Medulla oblongata (tissue), 1 donor: ENCODE data around the gene LCK.
A peak's percentile ranks its signal among the peaks of the same experiment; 100 is the strongest.
"Not testable (repeated sequence)": the region's sequence is repeated elsewhere in the genome, so short reads cannot be mapped to it uniquely, and the experiment has no call there.

Experiments used
- DNase-seq: peaks from one replicate; pipeline ENCODE4 v3.0.0-alpha.2; 2015; ENCODE audit errors: extremely low spot score

LCK gene

DNA sequence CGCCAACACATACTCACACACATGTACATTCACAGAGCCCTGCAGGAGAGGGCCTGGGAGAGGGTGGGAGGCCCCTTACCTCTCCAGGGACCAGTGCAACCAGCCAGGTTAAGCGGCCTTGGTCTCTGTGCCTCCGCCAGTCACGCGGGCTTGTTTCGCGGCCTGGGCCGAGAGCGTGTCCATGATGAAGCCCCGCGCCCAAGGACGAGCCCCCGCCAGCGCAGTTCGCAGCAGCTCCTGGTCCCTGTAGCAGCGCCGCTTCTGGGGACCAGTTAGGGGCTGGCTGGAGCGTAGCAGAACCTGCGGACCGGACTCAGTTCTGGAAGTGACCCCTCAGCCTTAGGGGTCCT is 11.3 kb upstream of the LCK start:
- DNase-seq, result no peak

DNA sequence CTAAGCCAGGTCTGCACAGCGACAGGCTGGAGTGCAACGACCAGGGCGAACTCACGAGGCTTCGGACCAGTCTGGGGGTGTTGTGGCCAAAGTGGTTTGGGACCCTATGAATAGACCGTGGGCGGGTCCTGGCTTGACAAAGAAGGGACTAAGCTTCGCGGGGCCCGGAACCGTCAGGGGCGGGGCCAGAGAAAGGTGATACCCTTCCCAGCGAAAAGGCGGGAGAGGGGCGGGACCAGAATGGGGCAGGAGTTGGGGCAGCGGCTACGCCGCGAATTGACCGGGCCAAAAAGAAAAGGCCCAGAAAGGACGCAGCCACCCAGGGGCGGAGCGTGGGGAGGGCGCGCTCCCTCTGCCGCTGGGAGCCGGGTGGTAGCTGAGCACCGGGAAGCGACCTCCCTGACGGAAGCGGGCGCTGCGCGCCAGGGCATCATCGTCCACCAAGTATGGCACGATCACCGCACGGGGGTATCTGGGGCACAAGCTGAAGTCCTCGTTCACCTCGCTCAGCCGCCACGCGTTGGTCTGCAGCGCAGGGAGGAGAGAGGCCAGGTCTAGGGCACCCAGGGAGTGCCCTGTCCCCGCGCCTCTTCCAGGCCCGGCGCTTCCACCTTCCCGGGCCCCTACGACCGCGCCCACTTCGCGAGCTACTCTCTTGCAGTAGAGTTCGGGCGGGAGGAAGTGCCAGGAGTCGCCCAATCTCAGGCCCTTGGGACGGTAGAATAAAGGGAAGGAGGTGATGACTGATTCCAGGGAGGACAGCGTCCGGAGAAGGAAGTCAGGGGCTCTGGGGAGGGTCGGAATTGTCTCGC is 10.7 kb upstream of the LCK start:
- DNase-seq, result peak; percentile 53

DNA sequence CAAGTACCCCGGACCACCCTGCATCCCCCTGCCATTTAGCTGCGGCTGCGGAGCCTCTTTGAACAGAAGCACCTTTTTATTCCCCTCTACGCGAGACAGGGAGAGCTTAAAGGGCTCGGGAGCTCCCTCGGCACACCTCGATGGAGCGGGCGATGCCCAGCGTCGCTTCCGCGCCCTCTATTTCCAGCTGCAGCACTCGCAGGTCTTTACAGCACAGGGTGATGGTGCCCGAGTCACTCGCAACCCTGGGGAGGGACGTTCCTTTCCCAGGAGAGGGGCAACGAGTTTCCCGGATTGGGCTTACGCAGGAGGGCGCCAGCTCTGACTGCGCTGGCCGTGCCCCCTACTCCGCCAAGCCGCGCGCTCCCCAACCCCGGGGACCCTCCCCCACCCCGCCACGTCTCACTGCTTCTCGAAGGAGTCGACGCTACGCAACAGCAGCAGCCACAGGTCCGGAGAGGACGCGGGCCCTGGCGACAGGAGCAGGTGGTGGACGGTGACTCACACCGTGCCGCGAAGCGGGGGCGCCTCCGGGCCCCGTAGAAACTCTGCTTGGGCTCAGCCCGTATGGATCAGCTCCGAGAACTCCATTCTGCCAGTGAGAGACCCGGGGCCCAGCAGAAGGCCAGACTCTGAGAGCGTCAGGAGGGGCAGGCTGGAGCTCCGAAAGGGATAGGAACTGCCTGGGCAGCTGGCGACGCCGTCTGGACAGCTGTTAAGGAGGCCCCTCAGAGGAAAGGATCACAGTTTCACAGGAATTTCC is 9.9 kb upstream of the LCK start:
- peak; percentile 45 for DNase-seq

DNA sequence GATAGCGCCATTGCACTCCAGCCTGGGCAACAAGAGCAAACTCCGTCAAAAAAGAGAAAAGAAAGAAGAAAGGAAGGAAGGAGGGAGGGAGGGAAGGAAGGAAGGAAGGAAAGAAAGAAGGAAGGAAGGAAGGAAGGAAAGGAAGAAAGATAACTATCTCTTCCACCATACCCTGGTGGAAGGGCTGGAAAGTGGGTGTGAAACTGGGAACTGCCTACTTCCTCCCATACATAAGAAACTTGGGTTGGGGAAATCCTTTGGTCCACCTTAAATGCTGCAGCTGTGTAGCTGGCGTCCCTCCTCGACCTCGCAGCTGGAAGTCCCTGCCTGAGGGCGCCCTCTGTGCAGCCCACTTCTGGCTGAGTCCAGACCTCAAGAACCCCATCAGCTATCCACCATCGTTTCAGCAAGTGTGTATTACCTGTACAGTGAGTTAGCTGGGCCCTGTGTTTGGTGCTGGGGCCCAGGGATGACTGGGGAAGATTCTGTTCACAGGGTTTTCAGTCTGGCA is 8.7 kb upstream of the LCK start:
- peak; percentile 70 for DNase-seq

DNA sequence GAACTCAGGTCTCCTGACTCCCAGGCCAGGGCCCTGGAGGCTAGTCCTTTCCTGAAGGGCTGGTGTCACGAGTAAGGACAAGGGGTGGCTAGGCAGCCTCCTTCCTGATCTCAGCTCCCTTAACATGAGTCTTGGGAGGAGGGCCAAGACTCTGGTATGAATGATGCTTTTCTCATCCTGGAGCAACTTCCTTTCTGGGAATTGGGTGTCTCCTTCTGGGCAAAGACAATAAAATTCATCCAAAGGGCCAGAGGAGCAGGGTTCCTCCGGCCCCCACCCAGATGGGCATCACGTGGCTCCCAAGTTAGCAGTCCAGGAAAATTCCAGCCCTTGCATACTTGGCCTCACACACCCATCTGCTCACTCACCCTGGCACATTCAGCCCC is 4.2 kb upstream of the LCK start, which contains the start of gene FAM167B:
Gene FAM167B, plus strand, starts transcription at position 335 of the 386 bp plus-strand sequence. CDS start 200 bp downstream, outside the sequence.
- no peak for DNase-seq

DNA sequence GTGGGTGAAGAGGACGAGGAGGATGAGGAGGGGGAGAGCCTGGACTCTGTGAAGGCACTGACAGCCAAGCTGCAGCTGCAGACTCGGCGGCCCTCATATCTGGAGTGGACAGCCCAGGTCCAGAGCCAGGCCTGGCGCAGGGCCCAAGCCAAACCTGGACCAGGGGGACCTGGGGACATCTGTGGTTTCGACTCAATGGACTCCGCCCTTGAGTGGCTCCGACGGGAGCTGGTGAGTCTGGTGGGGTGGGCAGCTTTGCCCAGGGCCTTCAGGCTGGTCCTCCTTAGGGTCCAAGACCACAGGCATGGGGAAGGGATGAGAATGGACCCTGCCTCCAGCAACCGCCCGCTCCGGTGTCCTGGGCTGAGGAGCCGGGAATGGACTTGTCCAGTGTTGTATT is 3.6 kb upstream of the LCK start:
- DNase-seq, result no peak

DNA sequence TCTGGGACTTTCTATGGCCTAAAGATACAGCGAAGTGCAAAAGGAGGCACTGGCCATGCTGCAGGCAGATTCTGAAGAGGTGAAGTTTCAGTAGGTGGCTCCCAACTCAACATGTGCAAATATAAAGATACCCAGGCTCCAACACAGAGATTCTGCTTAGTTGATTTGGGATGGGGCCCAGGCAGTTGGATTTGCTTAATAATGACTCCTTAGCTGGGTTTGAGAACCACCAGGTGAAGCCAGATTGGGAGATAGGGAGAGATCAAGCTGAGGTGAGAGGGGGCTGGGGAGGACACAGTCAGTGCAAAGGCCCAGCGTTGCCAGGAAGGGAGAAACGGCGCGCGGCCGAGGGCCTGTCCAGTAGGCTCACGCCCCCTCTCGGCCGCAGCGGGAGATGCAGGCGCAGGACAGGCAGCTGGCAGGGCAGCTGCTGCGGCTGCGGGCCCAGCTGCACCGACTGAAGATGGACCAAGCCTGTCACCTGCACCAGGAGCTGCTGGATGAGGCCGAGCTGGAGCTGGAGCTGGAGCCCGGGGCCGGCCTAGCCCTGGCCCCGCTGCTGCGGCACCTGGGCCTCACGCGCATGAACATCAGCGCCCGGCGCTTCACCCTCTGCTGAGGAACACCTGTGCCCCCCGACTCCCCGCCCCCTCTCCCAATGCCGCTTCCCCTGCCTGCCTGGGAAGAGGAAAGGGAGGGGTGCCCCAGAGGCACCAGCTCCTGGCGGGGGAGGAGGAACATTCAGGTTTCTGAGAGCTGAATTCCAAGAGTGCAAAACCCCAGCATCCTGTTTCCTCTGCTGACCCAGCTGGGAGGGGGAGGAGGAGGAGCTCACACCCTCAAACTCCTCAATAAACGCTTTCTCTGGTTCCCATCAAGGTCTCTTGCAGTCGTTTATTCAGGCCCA is 2.8 kb upstream of the LCK start:
- DNase-seq, result no peak

DNA sequence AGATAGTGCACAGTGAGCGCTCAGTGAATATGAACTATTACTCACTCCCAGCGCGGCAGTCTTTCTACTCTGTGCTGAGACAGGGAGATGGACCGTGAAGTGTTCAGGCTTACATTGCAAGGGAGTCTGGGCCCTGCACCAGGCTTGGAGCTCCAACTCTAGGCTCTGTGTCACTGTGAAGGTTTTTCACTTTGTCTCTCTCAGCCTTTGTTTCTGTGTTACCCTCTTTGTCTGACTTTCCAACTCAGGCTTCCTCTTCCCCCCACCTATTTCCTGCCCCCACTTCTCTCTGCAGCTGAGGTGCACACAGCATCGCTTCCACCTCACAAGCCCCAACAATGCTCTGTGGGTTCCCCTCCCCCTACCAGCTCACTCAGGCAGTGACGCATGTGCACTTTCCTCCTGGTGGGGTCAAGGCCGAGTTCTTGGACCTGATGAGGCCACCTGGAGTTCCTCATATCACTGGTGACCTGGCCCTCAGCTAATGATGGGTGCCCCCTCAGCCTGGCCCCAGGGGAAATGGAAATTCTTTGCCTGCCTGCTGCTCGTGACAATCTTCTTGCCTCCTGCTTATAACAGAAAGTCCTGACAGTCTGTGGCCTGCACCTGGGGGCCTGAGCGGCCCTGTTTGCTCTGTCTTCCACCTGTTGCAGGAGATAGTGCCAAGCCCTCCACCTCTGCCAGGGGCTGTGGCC is 1.1 kb upstream of the LCK start:
- DNase-seq, result no peak

DNA sequence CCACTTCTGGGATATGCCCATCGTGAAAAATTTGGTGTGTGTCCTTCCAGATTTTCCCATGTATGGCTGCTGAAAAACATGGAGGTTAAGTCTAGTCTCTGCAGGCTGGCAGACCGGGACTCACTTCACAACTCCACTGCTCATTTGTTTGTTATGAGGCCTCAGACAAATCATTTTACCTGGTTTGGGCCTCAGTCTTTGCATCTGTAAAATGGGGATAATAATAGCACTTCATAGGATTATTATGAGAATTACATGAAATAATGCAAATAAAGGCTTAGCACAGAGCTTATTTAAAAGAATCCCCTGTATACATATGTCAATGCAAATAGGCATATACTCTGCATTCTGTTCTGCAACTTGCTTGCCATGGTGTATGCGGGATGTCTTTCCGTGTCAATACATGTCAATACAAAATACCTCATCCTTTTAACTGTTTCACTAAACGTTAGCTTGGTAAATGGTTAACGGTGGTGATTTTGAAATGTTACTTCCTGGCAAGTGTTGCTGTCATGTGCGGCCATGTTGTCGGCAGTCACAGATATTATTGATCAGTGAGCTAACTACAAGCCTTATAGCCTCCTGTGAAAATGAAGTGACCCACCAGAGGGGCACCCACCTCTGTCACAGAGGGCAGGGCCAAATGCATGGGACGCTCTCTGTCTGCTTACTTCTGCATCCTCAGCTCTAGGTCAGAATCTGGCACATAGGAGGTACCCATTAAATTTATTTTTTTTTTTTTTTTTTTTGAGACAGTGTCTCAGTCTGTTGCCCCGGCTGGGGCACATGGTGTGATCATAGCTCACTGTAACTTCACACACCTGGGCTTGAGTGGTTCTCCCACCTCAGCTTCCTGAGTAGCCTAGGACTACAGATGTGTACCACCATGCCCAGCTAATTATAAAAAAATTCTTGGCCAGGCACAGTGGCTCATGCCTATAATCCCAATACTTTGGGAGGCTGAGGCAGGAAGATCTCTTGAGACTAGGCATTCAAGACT is 4.3 kb downstream of the LCK start:
- DNase-seq, result no peak

DNA sequence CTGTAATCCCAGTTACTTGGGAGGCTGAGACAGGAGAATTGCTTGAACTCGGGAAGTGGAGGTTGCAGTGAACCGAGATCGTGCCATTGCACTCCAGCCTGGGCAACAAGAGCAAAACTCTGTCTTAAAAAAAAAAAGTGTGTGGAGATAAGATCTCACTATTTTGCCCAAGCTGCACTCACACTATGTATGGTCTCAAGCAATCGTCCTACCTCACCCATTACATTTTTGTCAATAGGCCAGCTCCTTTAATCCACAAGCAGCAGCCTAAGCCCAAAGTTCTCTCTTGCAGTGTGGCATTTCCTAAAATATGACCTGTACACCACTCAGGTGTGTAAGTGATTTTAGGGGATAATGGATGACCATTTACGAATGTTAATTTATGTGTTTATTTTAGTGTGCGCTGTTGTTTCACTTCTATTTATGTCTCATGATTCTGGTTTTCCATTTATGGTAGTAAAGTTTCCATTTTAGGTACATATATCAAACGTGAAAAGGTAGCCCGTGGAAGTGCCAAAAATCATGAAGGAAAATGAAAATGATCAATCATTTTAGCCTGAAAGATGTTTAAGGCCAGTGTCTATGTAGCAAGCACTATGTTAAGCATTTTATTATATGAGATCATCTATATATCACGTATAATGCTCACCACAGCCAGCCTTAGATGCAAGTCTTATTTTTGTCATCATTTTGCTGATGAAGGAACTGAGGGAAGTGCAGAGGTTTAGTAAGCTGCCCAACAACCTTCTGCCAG is 5.6 kb downstream of the LCK start:
- DNase-seq, result no peak

DNA sequence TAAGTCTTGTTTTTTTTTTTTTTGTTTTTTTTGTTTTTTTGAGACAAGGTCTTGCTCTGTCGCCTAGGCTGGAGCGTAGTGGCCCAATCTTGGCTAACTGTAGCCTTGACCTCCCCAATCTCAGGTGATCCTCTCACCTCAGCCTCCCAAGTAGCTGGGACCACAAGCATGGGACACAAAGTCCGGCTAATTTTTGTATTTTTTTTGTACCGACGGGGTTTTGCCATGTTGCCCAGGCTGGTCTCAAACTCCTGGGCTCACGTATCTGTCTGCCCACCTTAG is 6.1 kb downstream of the LCK start:
- DNase-seq, result no peak

DNA sequence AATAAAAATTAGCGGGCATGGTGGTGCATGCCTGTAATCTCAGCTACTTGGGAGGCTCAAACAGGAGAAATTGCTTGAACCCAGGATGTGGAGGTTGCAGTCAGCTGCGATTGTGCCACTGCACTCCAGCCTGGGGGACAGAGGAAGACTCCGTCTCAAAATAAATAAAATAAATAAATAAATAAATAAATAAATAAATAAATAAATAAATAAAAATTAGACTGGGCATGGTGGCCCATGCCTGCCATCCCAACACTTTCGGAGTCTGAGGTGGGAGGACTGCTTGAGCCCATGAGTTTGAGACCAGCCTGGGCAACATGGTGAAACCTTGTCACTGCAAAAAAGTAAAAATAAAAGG is 12.2 kb downstream of the LCK start:
- DNase-seq, result not testable (repeated sequence)

DNA sequence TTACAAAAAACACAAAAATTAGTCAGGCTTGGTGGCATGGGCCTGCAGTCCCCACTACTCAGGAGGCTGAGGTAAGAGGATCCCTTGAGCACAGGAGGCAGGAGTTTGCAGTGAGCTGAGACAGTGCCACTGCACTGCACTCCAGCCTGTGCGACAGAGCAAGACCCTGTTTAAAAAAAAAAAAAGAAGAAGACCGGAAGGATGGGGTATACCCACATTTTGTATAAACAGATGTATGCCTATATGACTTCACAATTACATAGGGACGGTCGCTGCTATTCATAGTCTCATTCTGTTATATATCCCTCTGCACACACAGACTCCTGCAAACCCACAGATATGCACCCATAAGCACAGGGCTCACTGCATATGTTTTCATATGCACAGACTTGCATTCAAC is 12.7 kb downstream of the LCK start:
- DNase-seq, result no peak

DNA sequence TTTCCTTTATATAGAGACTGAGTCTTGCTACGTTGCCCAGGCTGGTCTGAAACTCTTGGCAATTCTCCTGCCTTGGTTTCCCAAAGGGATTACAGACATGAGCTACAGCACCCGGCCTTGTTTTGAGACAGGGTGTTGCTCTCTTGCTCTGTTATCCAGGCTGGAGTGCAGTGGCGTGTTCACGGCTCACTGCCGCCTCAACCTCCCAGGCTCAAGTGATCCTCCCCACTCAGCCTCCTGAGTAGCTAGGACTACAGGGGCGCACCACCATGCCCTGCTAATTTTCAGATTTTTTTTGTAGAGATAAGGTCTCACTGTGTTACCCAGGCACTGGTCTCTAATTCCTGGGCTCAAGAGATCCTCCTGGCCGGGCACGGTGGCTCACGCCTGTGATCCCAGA is 14.8 kb downstream of the LCK start:
- DNase-seq, result no peak

DNA sequence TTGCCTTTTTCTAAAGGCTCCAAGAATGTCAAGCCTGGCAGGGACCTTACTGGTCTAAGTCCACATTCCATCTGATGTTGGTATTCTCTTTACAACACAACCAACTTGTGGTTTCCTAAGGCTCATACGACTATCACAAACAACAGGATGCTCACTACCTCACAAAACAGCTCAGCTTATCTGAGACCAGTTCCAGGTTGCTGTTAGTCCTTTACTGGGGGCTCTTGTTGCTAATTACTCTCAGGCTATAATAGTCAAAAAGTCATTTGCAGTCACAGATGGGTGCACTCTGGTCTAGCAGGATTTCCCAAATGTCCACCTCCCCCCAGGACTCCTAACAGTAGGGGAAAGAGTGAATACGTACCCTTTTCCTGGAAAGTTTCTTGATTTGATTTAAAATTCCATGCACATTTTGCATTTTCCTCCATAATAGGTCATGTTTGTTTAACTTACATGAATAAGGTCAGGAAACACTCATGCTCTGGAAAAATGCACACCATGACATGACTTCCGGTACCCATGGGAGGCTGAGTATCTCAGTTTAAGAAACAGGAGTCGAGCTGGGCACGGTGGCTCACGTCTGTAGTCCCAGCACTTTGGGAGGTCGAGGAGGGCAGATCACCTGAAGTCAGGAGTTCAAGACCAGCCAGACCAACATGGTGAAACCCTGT is 16.0 kb downstream of the LCK start:
- DNase-seq, result no peak

DNA sequence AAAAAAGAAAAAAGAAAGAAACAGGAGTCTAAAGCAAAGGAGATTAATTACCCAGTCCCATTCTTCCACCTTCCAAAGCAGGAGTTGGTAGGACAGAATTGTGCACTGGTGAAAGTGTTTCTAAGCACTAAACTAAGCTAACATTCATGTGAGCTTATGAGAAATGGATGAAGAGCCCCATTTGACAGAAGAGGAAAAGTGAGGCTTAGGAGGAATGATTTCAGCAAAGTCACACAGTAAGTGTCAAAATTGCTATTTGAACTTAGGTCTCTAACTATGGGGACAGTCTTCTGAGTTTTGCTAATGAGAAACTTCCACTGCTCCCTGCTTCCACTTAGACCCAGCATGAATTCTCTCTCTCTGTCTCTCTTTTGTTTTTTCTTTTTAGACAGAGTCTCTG is 18.7 kb downstream of the LCK start:
- DNase-seq, result no peak

DNA sequence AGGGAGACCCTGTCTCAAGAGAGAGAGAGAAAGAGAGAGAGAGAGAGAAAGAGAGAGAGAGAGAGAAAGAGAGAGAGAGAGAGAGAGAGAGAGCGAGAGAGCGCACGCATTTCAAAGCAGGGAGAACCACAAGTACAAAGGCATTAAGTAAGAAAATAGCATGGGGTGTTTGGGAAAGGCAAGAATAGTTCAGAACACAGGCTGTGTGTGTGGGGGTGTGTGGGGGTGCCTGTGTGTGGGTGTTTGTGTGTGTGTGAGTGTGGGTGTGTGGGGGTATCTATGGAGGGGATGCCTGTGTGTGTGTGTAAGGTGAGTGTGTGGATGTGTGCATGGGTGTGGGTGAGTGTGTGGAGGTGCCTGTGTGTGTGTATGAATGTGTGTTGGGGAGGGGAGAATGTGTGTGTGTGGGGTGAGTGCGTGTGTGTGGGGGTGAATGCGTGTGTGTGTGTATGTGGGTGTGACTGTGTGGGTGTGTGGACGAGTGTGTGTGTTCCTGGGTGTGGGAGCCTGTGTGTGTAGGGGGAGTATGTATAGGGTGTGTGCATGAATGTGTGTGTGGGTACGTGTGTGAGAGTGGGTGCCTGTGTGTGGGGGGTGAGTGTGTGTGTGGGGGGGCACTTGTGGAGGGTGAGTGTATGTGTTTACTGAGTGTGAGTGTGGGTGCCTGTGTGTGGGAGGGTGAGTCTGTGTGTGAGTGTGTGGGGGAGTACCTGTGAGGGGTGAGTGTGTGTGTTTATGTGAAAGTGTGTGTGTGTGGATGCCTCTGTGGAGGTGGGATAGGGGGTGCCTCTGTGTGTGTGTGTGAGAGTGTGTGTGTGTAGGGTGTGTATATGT is 21.7 kb downstream of the LCK start:
- DNase-seq, result no peak
